ENCODE data around the gene NQO2. TPM values are rescaled to one million over a fixed set of nuclear protein-coding genes. Genes with fewer than 3 reads are reported as not detected.

The NQO2 gene
- total RNA-seq, 1 experiment from 2014 or later, result 45.7 TPM

- TF ChIP-seq REST (IDR thresholded peaks at IDR 0.05; ENCODE audit: insufficient read depth in 1 of 2, low read depth in 2 of 2, low read length in 1 of 2) (no peak), SIN3A (IDR thresholded peaks at IDR 0.05; ENCODE audit: borderline replicate concordance, insufficient read depth, low read depth, low read length) (no peak), CTCF (IDR thresholded peaks at IDR 0.05) (no peak), TCF7L2 (IDR thresholded peaks at IDR 0.05; ENCODE audit: low read depth, low read length) (no peak), POLR2AphosphoS5 (IDR thresholded peaks at IDR 0.05; ENCODE audit: low read depth, low read length) (no peak)
- ATAC-seq, result no peak
- intact Hi-C loops (cut with micrococcal nuclease; ENCODE audit: unreplicated experiment) (no loop called here), in situ Hi-C loops (cut with HindIII; ENCODE audit: low pct_unique_long_range_greater_than_20kb, low sequenced_read_pairs) (no loop called here)
- no TSS peak for BruUV-seq (replicated peaks)
- ChIA-PET CTCF (no interaction called here), POLR2A (no interaction called here)
- no peaks in the 10 kb centered on the region for H3K4me1 ChIP-seq (ENCODE audit: control insufficient read depth, insufficient read depth, low read length)
- no peaks in the 10 kb centered on the region for H3K36me3 ChIP-seq (ENCODE audit: control insufficient read depth, insufficient read depth, low read length)
- DNase-seq (ENCODE audit: low read depth, low spot score), result no peak
- H3K27me3 ChIP-seq (ENCODE audit: control insufficient read depth, insufficient read depth, low read length), result peaks cover 2% of the 10 kb centered on the region; the same call in 1 of the 2 replicates
- H3K27ac ChIP-seq (ENCODE audit: low read length), result no peak overlapping the region
- H3K9me3 ChIP-seq (ENCODE audit: control insufficient read depth, insufficient read depth, low read depth, low read length), result no peaks in the 10 kb centered on the region
- no peak overlapping the region for H3K4me3 ChIP-seq (ENCODE audit: low read depth in 2 of 2, low read length in 2 of 2)
Observed at GRCh38 chr6:3032986-3033385, 33.3 kb downstream of the NQO2 start.

GRCh38 chr6:3033652-3034051 is 34.0 kb downstream of the NQO2 start:
- H3K27ac ChIP-seq (ENCODE audit: low read length), result no peak overlapping the region
- no peak for DNase-seq (ENCODE audit: low read depth, low spot score)
- peaks cover 2% of the 10 kb centered on the region; the same call in 1 of the 2 replicates for H3K27me3 ChIP-seq (ENCODE audit: control insufficient read depth, insufficient read depth, low read length)
- H3K4me3 ChIP-seq (ENCODE audit: low read depth in 2 of 2, low read length in 2 of 2), result no peak overlapping the region
- no peak for ATAC-seq
- TF ChIP-seq CTCF (IDR thresholded peaks at IDR 0.05) (no peak), SIN3A (IDR thresholded peaks at IDR 0.05; ENCODE audit: borderline replicate concordance, insufficient read depth, low read depth, low read length) (no peak), REST (IDR thresholded peaks at IDR 0.05; ENCODE audit: insufficient read depth in 1 of 2, low read depth in 2 of 2, low read length in 1 of 2) (no peak), POLR2AphosphoS5 (IDR thresholded peaks at IDR 0.05; ENCODE audit: low read depth, low read length) (no peak), TCF7L2 (IDR thresholded peaks at IDR 0.05; ENCODE audit: low read depth, low read length) (no peak)
- ChIA-PET POLR2A (no interaction called here), CTCF (no interaction called here)
- in situ Hi-C loops (cut with HindIII; ENCODE audit: low pct_unique_long_range_greater_than_20kb, low sequenced_read_pairs) (no loop called here), intact Hi-C loops (cut with micrococcal nuclease; ENCODE audit: unreplicated experiment) (no loop called here)
- BruUV-seq (replicated peaks), result no TSS peak
- no peaks in the 10 kb centered on the region for H3K36me3 ChIP-seq (ENCODE audit: control insufficient read depth, insufficient read depth, low read length)
- no peaks in the 10 kb centered on the region for H3K4me1 ChIP-seq (ENCODE audit: control insufficient read depth, insufficient read depth, low read length)
- H3K9me3 ChIP-seq (ENCODE audit: control insufficient read depth, insufficient read depth, low read depth, low read length), result no peaks in the 10 kb centered on the region

Measured in Panc1 (cell line).